GM18517 (cell line): Measurements from ENCODE around the gene RBM8A.

Source experiments
- ATAC-seq: cut with Tn5 transposase; IDR thresholded peaks from one replicate; pipeline ENCODE4 v1.9.1; 2021; ENCODE audit warnings: mild to moderate bottlenecking, moderate library complexity; ENCODE audit not compliant: unreplicated experiment

RBM8A gene

DNA sequence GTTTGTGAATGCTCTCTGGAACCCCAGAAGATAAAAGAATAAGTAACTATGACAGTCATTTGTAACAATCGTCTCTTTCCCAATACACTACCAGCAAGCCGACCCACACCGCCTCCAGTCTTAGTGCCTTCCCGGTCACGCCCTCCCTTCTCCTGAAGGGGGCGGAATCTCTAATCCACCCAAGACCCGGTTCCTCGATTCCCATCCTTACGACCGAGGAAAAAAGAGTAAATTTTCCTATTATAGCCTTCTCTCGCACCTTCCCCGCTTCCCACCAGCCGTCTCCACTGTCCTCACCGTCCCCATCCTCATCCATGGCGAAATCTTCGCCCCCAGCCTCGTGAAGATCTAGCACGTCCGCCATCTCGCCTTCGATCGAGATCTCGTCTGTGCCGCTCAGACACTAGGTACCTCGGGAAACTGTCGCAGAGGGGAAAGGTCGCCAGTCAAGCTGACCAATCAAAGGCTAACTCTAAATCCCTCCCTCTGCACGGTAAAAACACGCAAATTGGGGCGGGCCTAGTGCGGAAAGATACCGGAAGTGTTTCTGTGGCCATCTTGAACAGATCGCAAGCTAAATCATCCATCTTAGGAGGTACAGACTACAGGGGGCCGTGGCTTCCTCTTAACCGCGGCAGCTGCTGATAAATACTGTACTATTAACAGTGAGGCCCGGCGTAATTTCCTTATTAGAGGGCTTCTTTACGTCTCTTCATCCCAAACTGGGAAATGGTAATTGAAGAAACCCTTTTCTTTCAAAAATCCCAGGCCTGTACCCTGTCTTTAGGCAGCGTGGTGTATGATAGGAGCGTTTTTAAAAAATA, at the start of gene RBM8A:
Gene RBM8A, minus strand, starts transcription at position 422 of the 824 bp plus-strand sequence. Its CDS starts 58 bp downstream, at position 364.
- peak; percentile 94 for ATAC-seq

DNA sequence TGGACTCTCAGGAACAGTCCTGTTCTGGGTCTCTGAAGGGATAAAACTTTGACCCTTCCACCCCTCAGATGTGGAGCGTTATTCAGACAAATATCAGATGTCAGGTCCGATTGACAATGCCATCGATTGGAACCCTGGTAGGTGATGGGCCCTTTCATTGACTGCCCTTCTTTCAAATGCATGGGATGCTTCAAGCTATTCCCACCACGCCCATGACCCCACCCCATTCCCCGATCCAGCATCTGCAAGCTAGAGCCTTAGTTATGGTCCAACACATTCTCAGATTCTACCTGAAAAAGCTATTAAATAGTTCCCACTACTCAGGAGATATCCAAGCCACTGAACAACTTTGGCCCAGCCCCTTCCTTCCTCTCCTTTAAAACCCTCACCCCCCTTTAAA, 49.7 kb upstream of the RBM8A start:
- ATAC-seq, result no peak

DNA sequence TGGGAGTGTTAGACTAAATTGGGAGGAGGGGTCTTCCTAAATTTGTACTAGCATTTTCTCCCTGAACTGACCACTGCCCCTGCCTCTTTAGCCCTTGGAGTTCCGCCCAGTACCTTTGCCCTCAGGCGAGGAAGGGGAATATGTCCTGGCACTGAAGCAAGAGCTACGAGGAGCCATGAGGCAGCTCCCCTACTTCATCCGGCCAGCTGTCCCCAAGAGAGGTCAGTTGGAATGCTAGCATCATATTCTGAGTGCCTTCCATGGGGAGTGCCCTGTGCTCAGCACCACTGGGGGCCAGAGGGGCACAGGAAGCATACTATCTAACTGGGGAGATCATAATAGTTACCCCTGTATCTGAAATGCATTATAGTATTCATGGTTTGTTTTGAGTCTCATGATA, 47.9 kb upstream of the RBM8A start:
- ATAC-seq, result no peak

DNA sequence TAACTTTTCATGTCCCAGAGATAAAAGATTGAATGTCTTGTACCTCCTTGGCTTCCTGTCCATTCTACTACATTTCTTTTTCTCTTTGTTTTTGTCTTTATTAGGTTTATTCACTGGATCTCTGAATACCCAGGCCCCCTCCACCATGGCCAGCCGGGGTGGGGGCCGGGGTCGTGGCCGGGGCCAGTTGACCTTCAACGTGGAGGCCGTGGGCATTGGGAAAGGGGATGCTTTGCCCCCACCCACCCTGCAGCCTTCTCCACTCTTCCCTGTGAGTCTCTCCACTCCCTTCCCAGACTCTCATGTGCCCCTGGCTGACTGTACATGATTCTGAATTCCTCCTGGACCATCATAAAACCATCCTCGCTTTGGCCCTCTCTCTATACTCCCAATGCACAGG, 47.4 kb upstream of the RBM8A start:
- ATAC-seq, result no peak

DNA sequence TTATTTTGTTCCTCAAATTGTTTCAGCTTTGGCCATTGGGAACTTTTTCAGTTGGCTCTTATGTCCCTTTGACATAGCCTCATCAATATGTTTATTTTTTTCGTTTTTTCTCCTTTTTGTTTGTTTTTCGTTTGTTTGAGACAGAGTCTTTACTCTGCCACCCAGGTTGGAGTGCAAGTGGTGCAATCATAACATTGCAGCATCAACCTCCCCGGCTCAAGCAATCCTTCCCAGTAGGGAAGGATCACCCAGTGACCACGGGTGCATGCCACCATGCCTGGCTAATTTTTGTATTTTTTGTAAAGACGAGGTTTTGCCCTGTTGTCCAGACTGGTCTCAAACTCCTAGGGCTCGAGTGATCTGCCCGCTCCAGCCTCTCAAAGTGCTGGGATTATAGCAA, 45.3 kb upstream of the RBM8A start:
- no peak for ATAC-seq

DNA sequence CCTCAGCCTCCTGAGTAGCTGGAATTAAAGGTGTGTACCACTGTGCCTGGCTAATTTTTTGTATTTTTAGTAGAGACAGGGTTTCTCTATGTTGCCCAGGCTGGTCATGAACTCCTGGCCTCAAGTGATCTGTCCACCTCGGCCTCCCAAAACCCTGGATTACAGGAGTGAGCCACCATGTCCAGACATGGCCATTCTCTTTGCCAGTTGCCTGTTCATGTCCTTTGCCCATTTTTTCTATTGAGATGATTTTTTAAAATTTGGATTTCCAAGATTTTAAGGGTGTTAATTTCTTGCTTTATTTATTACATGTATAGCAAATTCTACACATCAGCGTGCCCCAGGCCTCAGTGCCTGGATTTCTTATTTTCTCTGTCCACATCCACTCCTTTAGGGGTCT, 40.0 kb upstream of the RBM8A start:
- ATAC-seq, result no peak

DNA sequence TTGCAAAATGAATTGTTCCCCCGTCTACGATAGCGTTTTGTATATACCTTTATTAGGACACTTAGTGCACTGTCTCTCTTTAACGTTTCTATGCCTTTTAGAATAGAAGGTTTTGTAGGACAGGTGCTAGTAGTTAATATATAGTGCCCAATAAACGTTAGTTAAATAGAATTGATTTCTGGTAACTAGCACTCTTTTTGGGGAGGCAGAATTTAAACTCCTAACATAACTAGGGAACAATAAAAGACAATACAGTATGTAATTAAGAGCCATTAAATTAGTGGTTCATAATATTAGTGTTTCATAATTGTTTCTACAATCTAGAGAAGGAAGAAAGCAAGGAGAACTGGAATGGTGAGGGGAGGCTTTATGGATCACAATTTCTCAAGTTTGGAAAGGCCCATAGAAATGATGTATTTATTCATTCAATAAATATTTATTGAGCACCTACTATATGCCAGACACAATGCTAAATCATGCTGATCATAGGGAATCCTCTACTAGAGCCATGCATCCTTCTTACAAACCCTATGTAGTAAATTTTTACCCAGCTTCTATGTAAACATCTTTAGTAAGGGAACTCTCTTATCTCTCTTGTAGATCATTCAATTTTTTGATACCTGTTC, 37.9 kb upstream of the RBM8A start:
- ATAC-seq, result no peak

DNA sequence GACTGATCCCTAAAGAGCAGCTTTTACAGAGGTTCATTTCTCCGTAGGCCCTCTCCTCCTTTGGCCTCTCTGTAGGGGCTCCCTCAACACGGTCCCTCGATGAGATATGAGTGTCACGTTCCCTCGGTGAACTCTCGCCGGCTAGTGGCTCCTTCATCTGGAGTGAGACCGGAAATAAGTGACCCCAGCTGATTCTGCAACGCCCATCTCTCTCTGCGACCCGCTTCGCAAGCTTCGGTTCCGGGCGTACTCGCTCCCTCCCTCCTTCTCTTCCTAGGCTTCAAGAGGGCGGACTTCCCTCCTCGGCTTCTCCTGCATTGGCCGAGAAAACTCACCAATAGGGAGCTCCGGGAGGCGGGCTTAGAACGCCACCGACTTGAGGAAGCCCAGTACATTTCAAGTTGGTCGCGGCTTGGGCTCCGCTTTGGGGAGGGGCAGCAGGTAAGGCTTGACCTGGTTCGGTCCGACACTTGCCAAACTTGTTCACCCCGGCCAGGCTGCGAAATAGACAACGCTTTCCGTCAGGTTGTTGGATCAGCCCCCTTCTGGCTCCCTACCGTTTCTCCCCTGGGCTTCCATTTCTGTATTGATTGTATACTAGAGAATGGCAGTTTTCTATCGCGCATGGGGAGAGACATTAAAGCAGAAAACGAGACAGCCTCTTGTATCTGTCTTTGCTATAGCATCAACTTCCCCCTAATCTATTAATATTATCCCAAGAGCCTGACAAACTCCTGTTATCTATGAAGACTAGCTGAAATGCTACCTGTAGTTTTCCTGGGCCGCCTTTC, 37.2 kb upstream of the RBM8A start, which contains the start of the genes ANKRD34A and POLR3GL:
Gene ANKRD34A, minus strand, starts transcription at position 248 of the 791 bp plus-strand sequence. CDS start 2,816 bp downstream, outside the sequence.
Gene POLR3GL, plus strand, starts transcription at position 363 of the 791 bp plus-strand sequence. CDS start 10,176 bp downstream, outside the sequence.
- ATAC-seq, result peak; percentile 84

DNA sequence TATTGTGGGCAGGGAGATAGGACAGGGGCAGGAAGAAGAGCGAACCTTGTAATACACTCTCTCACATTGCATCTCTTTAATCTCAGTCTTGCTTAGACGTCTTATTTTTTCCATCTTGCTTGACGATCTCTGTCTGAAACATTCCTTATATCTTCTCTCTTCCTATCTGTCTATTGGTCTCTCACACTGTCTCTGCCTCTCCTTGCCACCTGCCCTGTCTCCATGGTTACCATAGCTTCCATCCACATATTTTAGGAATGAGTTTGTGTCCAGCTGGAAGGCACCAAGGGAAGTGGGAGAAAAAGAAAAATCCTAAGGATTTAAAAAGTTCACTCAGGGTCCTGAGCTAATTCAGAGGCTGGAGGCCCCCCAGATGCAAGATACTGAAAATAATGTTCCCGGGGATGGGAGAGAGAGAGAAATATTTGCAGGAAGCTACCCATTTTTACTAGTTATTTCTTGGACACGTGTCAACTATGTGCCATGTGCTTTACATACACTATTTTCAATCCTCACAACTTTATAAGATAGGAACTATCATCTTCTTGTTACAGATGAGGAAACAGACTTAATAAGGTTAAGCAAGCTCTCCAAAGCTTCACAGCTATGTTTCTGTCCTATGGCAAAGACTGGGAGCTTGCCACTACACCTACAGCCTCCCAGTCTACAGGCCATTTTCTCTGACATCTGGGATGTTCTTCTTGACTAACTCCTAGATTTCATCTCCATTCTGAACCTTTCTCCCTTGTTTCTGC, 36.2 kb upstream of the RBM8A start:
- no peak for ATAC-seq

DNA sequence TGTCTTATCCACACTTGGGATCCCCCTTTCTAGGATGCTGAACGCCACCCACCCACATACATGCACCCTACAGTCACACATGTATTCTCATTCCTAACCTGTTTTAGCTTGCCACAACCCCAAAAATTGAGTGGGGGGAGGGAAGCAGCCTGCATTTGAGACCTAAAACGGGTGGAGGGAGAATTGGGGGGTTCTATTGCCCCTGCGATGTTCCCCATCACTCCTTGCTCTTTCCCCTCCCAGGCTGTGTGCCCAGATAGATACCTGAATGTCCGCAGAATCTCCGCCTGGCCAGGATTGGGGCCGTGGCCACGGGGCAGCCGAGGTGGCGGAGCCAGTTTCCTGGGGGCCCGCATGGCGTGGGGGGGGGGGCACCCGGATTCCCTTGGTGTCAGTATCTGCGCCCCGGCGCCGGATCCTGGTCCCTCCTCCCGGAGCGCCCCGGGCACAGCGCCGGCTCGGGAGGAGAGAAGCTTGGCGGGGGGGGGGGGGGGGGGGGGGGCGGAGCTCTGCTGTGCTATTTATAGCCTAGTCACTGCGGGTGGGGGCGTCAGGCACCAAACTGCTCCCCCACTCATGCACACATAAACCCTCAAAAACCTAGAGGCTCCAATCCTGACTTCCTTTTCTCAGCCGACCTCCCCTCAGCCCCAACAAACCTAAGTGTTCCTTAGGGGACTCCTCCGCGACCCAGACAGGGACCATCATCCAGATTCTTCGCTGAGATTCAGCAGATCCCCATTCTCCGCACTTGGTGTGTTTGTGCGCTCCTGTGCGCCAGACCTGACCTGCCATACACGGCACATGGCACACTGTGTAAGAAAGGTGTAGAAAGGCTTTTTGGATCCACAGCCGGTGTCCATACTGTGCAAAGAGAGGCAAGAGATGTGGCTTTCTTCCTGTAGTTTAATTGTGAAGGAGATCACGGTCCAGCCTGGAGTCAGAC, 35.1 kb upstream of the RBM8A start:
- ATAC-seq, result no peak

DNA sequence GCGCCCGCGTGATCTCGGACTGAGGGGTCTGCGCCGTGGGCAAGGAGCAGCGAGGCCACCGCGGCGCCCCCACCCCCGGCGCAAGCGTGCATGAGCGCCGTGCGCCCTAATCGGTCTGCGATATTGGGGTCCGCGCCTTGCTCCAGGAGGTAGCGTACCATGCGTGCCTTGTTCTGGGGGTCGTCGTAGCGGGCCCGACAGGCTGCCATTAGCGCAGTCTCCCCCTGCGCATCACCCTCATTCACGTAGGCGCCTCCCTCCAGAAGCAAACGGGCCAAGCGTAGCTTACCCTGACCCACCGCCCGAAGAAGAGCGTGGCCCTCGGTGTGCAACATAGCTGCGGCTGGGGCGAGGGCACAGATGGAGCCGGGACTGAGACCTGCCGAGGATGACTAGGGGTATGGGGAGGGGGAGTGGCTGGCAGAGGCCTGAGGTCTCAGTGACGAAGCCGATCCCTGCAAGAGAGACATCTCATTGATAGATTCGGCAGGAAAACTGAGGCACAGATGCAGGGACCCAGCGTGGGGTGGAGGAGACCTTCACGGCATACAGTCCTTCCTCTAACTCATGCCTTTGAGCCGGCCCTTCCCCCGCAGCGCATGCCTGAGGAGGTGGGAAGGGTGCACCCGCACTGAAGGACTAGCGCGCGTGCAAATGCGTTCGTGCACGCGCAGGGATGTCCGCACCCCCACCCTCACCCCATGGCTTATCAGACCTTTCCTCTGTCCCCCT, 34.3 kb upstream of the RBM8A start:
- no peak for ATAC-seq

DNA sequence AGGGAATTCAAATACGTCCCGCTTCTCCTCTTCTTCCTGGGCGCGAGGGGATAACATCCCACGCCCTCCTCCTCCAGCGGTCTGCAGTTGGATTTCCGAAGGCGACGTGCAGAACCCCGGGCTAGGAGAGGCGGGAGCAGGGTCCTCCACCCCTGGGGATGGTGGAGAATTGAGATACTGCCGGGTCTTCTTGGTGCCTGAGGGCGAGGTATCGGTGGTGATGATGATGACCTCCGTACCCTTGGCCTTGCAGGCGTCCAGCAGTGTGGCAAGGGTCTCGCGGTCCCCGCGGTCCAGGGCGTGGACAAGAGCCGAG, 33.8 kb upstream of the RBM8A start:
- no peak for ATAC-seq

DNA sequence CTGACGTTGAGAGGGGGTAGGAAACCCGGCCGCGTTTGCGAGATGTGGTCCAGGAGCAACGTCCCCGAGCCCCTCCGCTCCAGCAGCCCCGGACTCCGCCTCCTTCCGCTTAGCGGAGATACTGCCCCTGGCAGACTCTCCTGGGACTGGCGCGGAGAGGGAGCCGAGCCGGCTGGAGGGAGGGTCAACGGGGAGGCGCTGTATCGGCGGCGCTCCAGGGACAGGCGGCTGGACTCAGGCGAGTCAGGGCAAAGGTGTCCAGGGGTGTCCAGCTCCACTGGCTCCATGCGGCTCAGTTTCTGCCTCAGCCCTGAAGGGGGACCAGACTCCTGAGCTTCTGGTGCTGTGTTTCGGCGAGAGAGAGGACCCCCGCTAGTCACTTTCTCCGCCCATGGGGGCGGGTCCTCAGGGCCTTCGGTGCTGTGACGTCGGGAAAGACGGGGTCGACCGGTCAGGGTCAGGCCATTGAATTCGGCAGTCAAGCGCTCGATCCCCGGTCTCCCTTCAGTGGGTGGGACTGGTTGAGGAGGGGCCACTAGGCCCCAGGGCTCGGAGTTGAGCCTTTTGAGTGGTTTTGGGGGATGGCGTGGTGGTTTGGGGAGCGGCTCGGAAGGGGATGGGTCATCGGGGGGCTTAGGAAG, 33.3 kb upstream of the RBM8A start:
- no peak for ATAC-seq

DNA sequence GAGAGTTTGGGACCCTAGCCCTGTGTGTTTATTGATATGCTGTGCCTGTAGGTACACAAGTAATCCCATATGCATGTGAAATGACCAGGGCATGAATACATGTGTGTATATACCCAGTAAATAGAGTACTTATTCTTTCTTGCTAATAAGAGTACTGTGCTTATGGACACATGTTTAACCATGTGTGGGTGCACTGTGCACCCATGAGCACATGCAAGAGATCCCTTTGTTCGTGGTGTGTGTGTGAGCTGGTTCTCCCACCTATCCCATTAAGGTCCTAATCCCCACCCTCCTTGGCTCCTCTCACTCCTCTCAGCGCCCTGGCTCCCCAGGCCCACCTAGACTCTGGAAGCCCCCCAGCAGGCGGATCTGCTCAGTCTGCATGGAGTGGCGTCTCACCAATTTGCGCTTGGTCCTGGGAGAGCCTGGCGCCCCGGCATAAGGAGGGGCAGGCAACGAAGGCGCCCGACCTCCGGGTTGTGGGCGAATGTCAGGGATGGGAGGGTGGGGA, 32.7 kb upstream of the RBM8A start:
- no peak for ATAC-seq

DNA sequence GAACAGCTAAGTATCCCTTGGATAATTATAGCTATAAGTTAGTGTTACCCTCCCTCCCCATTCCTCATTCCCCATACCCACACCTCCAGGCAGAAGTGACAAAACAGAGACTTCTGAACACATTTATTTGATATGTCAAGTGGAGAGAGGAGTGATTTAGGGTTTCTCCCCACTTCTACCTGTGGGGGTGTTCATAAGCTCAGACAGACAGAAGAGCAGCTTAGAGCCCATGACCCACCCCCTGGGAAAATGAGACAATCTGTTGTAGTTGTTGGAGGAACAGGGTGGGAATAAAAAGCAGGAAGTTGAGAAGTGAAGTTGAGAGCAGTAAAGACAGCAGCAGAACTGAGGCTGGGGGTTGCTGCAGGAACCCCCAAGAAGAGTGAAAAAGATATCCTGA, 32.0 kb upstream of the RBM8A start:
- ATAC-seq, result no peak

DNA sequence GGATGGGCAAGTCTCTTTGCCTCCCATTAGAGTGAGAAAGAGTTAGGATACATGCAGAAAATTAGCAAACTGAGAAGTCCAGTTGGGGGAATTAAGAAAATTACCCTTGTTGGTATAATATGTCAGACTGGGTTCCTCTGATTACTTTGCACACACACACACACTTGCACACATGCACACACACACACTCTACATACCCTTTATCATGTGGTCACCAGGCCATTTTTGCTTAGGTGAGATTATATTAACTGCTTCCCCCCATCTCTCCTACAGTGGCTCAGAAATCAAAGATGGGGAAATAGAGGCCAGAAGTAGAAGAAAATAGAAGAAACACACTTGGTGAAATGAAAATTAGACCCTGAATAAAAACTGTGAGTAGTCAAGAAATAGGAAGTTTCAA, 31.4 kb upstream of the RBM8A start:
- no peak for ATAC-seq

DNA sequence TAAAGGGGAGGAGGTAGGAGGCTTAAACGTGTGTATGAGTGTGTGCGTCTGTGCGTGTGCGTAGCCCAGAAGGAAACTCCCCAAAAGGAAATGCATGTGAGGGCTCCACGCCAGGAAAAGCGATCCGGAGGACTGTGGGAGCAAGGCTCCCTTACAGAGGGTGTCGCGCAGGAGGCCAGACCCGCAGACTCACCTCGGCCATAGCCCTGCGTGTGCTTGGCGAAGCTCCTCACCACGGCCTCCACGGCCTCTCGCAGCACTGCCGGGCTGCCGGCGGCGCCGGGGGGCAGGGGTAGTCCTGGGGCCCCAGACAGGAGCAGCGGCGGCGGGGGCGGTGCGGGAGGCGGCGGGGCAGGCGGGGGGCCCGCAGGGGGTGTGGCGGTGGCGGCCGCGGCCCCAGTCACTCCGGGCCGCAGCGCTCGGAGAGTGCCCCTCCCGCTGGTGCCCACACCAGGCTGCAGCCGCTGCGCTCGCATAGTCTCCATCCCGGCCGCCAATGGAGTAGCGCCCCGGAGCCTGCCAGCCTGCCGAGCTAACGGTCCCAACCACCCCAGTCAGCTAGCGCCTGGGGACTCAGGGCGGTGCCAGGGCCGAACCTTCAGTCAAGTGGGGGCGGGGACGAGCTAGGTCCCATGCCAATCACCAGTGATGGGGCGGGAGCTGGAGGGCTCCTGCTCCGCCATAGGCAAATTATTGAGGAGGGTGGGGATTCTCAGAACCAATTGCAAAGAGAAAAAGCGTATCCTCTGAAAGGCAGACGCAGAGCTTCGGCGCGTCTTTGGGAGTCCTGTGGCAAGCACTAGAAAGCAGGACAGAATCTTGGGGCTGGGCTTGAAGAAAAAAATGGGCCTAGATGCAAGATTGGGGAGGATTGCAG, 30.4 kb upstream of the RBM8A start, which contains the start of gene LIX1L:
Gene LIX1L, minus strand, starts transcription at position 575 of the 877 bp plus-strand sequence. Its CDS starts 90 bp downstream, at position 485.
- ATAC-seq, result peak; percentile 83
